ENCODE measurements around the gene AP5B1.

DNA sequence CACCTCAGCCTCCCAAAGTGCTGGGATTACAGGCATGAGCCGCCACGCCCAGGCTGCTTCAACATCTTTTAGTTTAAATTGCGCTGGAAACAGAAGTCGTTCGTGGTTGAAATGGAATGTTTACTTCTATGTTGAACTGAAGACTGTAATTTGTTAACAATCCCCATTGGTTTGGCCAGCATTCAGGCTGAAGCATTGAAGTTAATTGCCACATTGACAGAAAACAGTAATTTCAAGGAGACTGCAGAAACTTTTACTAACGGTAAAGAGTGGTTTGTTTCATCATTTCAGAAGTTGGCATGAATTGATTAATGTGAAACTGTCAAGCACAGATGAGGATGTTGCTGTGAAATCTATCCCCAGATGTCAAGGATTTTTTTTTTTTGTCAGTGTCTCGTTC lies 14.2 kb downstream of the AP5B1 start:
- no peak for TF ChIP-seq POLR2AphosphoS5 (IDR thresholded peaks at IDR 0.05; ENCODE audit: low read depth, low read length)
- TF ChIP-seq, protein P1, sequence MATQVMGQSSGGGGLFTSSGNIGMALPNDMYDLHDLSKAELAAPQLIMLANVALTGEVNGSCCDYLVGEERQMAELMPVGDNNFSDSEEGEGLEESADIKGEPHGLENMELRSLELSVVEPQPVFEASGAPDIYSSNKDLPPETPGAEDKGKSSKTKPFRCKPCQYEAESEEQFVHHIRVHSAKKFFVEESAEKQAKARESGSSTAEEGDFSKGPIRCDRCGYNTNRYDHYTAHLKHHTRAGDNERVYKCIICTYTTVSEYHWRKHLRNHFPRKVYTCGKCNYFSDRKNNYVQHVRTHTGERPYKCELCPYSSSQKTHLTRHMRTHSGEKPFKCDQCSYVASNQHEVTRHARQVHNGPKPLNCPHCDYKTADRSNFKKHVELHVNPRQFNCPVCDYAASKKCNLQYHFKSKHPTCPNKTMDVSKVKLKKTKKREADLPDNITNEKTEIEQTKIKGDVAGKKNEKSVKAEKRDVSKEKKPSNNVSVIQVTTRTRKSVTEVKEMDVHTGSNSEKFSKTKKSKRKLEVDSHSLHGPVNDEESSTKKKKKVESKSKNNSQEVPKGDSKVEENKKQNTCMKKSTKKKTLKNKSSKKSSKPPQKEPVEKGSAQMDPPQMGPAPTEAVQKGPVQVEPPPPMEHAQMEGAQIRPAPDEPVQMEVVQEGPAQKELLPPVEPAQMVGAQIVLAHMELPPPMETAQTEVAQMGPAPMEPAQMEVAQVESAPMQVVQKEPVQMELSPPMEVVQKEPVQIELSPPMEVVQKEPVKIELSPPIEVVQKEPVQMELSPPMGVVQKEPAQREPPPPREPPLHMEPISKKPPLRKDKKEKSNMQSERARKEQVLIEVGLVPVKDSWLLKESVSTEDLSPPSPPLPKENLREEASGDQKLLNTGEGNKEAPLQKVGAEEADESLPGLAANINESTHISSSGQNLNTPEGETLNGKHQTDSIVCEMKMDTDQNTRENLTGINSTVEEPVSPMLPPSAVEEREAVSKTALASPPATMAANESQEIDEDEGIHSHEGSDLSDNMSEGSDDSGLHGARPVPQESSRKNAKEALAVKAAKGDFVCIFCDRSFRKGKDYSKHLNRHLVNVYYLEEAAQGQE (IDR thresholded peaks at IDR 0.05; ENCODE audit: insufficient read depth in 1 of 2, low read depth in 2 of 2, low read length in 2 of 2) = no peak

All from PFSK-1 (cell line).